GM23338 (cell line): ENCODE data around the gene TIMM13. TPM values are rescaled to one million over a fixed set of nuclear protein-coding genes. Genes with fewer than 3 reads are reported as not detected.

ENCODE experiments used
- ETS1 ChIP-seq: IDR thresholded peaks from 2 replicates; pipeline ENCODE4 v1.6.1; 2016; ENCODE audit warnings: antibody characterized with exemption
- EZH2 ChIP-seq: fragments of 200-600 bp; sonication (generic); IDR thresholded peaks from one replicate; pipeline ENCODE4 v1.8.0; 2017; ENCODE audit warnings: antibody characterized with exemption, mild to moderate bottlenecking, low read depth; ENCODE audit not compliant: unreplicated experiment
- EZH2phosphoT487 ChIP-seq: fragments of 200-600 bp; sonication (generic); IDR thresholded peaks from one replicate; pipeline ENCODE4 v1.8.1; 2018; ENCODE audit warnings: antibody characterized with exemption; ENCODE audit not compliant: unreplicated experiment
- JUNB ChIP-seq: IDR thresholded peaks from one replicate; pipeline ENCODE4 v1.6.1; 2016; ENCODE audit warnings: antibody characterized with exemption; ENCODE audit not compliant: unreplicated experiment
- NANOG ChIP-seq: IDR thresholded peaks from 2 replicates; pipeline ENCODE4 v1.6.1; 2016; ENCODE audit warnings: antibody characterized with exemption, borderline replicate concordance
- STAT1 ChIP-seq: IDR thresholded peaks from one replicate; pipeline ENCODE4 v1.6.1; 2016; ENCODE audit warnings: antibody characterized with exemption; ENCODE audit not compliant: unreplicated experiment
- ZNF114 ChIP-seq: fragments of 250-450 bp; sonication (Bioruptor Pico); IDR thresholded peaks from 2 replicates; pipeline ENCODE4 v1.5.0; 2020; ENCODE audit warnings: mild to moderate bottlenecking, moderate library complexity
- ZNF462 ChIP-seq: fragments of 250-450 bp; sonication (Bioruptor Pico); IDR thresholded peaks from 2 replicates; pipeline ENCODE4 v1.5.0; 2020; ENCODE audit warnings: mild to moderate bottlenecking, moderate library complexity
- polyA plus RNA-seq: library from polyadenylated mRNA; unstranded; fragments of >200 nt; fragmentation: Nextera tagmentation; extraction: Ambion mirVana; gene quantifications from 2 replicates; pipeline ENCODE4 v1.2.1, GENCODE V29; 2016
- total RNA-seq: library from RNA; depleted of rRNA; stranded (reverse); fragments of >200 nt; shearing (Covaris generic); gene quantifications from 2 replicates; pipeline ENCODE4 v1.2.3, GENCODE V29; 2014

Gene TIMM13
- total and polyA plus RNA-seq, 2 experiments from 2014 or later, result 140 to 347 TPM

- no peak for TF ChIP-seq ZNF462
- no peak for TF ChIP-seq JUNB
- TF ChIP-seq EZH2, result no peak
- TF ChIP-seq EZH2phosphoT487, result no peak
- TF ChIP-seq STAT1, result no peak
- no peak for TF ChIP-seq ZNF114 (CRISPR knock-in tag)
- TF ChIP-seq ETS1, result no peak
- TF ChIP-seq NANOG, result no peak
These were observed 37.8 kb downstream of the TIMM13 start (continued) for GRCh38 chr19:2389594-2389993.
